ENCODE measurements around the gene CRACR2A. TPM values are rescaled to one million over a fixed set of nuclear protein-coding genes. Genes with fewer than 3 reads are reported as not detected.

CRACR2A gene
- total and polyA plus RNA-seq, 10 of the 15 experiments (the other 5 are each of a cell fraction or from before 2014, with no cell fraction given): 2.1 to 18.0 (median 13.2) TPM

GRCh38 chr12:3768911-3769447 is 16.1 kb upstream of the CRACR2A start:
- SMC1A ChIA-PET (ENCODE audit: uncharacterized antibody, unreplicated experiment): interaction anchor here (2.0 kb wide), 1 partner anchor 11 kb away, joined by 4 read pairs; no protein-coding TSS in a partner anchor
- no peak overlapping the region for H2AFZ ChIP-seq (ENCODE audit: control insufficient read depth, low read depth, low read length)
- intact Hi-C loops (cut with micrococcal nuclease; ENCODE audit: unreplicated experiment) (no loop called here), in situ Hi-C loops (cut with MboI) (no loop called here)
- H3K4me1 ChIP-seq (ENCODE audit: control insufficient read depth, insufficient read depth, low read length): no peaks in the 10 kb centered on the region
- TF ChIP-seq NFXL1 (IDR thresholded peaks at IDR 0.05; ENCODE audit: borderline replicate concordance): no peak
- no peak for TF ChIP-seq TAF1 (IDR thresholded peaks at IDR 0.05; ENCODE audit: borderline replicate concordance, low read depth, low read length)
- TF ChIP-seq JUNB (IDR thresholded peaks at IDR 0.05): no peak
- no peak for TF ChIP-seq MYB (IDR thresholded peaks at IDR 0.05; ENCODE audit: borderline replicate concordance, low read depth, low read length)
- no peak for TF ChIP-seq USF1 (IDR thresholded peaks at IDR 0.05; ENCODE audit: borderline replicate concordance, extremely low read length, insufficient read depth, low read depth, low read length)
- no peak for TF ChIP-seq BACH1 (IDR thresholded peaks at IDR 0.05; ENCODE audit: borderline replicate concordance)
- no peak for TF ChIP-seq RAD21 (IDR thresholded peaks at IDR 0.05; ENCODE audit: insufficient read depth, low read depth, low read length)
- TF ChIP-seq RB1 (IDR thresholded peaks at IDR 0.05; ENCODE audit: borderline replicate concordance): no peak
- no peak for TF ChIP-seq ETV6 (conservative IDR thresholded peaks at IDR 0.05 in 1 of 2, IDR thresholded peaks at IDR 0.05 in 1 of 2; ENCODE audit: borderline replicate concordance in 1 of 2, low read depth in 1 of 2)
- no peak for TF ChIP-seq RCOR1 (conservative IDR thresholded peaks at IDR 0.05; ENCODE audit: low read depth, low read length)
- no peak for TF ChIP-seq IKZF2 (IDR thresholded peaks at IDR 0.05)
- TF ChIP-seq MYC (IDR thresholded peaks at IDR 0.05; ENCODE audit: insufficient read depth, insufficient read length, insufficient replicate concordance, low read length, severe bottlenecking): no peak
- TF ChIP-seq ZZZ3 (IDR thresholded peaks at IDR 0.05; ENCODE audit: control insufficient read depth, insufficient read length, low read depth): no peak
- no peak for TF ChIP-seq TCF3 (IDR thresholded peaks at IDR 0.05; ENCODE audit: borderline replicate concordance, insufficient read depth, low read depth, low read length)
- no peak for TF ChIP-seq BMI1 (IDR thresholded peaks at IDR 0.05; ENCODE audit: borderline replicate concordance)
- TF ChIP-seq SMARCA5 (IDR thresholded peaks at IDR 0.05): no peak
- no peak for TF ChIP-seq NR2C1 (IDR thresholded peaks at IDR 0.05)
- RAD21 ChIA-PET (ENCODE audit: unreplicated experiment): no interaction called here
- no peaks in the 10 kb centered on the region for H3K79me2 ChIP-seq (ENCODE audit: control insufficient read depth, insufficient read depth, low read length)
- 88% methylated on average over 3 of the region's 3 CpGs for WGBS (ENCODE audit: insufficient coverage, insufficient replicate concordance, low lambda C conversion rate, missing lambda C conversion rate)
- DNase-seq (ENCODE audit: low read depth, low spot score): no peak
- H3K9me3 ChIP-seq (replicated peaks; ENCODE audit: control insufficient read depth, insufficient read depth, low read length): no peaks in the 10 kb centered on the region
- H3K9ac ChIP-seq (ENCODE audit: control insufficient read depth, insufficient read depth, low read length): no peak overlapping the region
- H3K27ac ChIP-seq (ENCODE audit: control insufficient read depth, insufficient read depth): no peak overlapping the region
- no peak for ATAC-seq
- H3K36me3 ChIP-seq (ENCODE audit: control insufficient read depth in 2 of 2, insufficient read depth in 2 of 2, low read length in 1 of 2): no peaks in the 10 kb centered on the region
- H3K4me3 ChIP-seq: no peak overlapping the region
- no peak for FAIRE-seq
- no TSS peak for BruUV-seq (replicated peaks)
- POLR2A ChIA-PET: no interaction called here
- H3K27me3 ChIP-seq (replicated peaks in 1 of 2; ENCODE audit: control insufficient read depth in 2 of 2, insufficient read depth in 2 of 2, low read length in 1 of 2): no peaks in the 10 kb centered on the region
- H4K20me1 ChIP-seq (ENCODE audit: control insufficient read depth, insufficient read depth): no peaks in the 10 kb centered on the region
- H3K4me2 ChIP-seq (ENCODE audit: control insufficient read depth, insufficient read depth): no peak overlapping the region
- CTCF ChIA-PET: interaction anchor here (1.0 kb wide), 1 partner anchor 469 kb away, joined by 3 read pairs; no protein-coding TSS in a partner anchor

Measured in GM12878 (cell line).